Uterus (tissue), 2 donors: Measurements from ENCODE around the gene IRF2BPL.

ENCODE experiments used
- CTCF ChIP-seq, 4 experiments: fragments of 200-600 bp in 2 of 4; fragments of 450-650 bp in 2 of 4; sonication (generic) in 2 of 4; IDR thresholded peaks; one replicate each; pipeline ENCODE4 v1.5.1; 2016 to 2019; ENCODE audit warnings: antibody characterized with exemption in 4 of 4, mild to moderate bottlenecking in 2 of 4, moderate library complexity in 1 of 4
- POLR2A ChIP-seq, 2 donors: fragments of 450-650 bp; IDR thresholded peaks; one replicate each; pipeline ENCODE4 v1.6.1; 2016; ENCODE audit warnings: antibody characterized with exemption in 2 of 2, mild to moderate bottlenecking in 1 of 2, moderate library complexity in 1 of 2

GRCh38 chr14:77061630-77062257 lies 33.2 kb upstream of the IRF2BPL start:
- no peak for TF ChIP-seq CTCF (IDR thresholded peaks at IDR 0.05)
- TF ChIP-seq POLR2A (IDR thresholded peaks at IDR 0.05) = no peak
